GM18520 (cell line): ENCODE measurements around the gene BAZ2B.

ENCODE experiments used
- ATAC-seq: cut with Tn5 transposase; IDR thresholded peaks from one replicate; pipeline ENCODE4 v1.9.1; 2021; ENCODE audit not compliant: unreplicated experiment

The BAZ2B gene

DNA sequence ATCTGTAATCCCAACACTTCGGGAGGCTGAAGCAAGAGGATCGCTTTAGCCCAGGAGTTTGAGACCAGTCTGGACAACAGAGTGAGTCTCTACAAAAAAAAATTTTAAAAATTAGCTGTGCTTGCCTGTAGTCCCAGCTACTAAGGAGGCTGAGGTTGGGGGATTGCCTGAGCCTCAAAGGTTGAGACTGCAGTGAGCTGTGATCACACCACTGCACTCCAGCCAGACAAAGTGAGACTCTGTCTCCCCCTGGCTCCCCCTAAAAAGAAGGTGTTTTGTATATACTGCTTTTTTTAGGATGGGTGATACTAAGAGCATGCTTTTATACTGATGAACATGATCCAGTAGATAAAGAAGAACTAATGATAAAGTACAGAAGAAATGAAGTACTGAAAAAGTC lies 145.0 kb downstream of the BAZ2B start:
- no peak for ATAC-seq

DNA sequence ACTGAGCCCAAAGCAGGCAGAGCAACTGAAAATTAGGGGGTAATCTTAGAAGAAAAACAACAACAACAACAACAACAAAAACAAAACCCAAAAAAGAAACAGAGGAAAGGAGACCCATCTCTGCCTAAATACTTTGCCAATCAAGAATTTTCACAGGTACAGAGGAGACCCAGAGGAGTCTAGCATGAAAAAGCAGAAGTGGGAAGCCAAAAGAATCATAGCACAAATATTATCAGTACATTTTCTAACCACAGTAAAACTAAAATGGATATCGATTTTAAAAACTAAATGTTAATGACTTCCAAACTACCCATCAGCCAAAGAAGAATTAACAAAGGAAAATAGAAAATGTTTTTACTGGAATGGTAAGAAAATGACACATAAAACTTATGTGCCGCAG lies 148.1 kb downstream of the BAZ2B start:
- no peak for ATAC-seq

DNA sequence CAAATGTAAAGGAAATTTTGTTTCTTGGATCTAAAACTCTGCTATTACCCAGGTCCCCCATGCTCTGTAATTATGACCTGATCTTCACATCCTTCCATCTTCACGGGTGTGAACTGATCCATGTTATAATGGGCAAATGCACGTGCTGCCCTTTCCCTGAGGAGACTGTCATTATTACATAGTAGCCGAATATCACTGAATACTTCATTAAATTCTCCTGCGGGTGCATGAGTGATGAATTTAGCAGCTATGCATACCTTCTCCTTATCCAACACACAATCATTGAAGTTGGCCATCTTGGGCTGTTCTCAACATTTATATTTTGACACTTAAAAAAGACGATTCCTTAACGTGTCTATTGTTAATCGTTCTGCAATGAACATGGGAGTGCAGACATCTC lies 153.4 kb downstream of the BAZ2B start:
- no peak for ATAC-seq

DNA sequence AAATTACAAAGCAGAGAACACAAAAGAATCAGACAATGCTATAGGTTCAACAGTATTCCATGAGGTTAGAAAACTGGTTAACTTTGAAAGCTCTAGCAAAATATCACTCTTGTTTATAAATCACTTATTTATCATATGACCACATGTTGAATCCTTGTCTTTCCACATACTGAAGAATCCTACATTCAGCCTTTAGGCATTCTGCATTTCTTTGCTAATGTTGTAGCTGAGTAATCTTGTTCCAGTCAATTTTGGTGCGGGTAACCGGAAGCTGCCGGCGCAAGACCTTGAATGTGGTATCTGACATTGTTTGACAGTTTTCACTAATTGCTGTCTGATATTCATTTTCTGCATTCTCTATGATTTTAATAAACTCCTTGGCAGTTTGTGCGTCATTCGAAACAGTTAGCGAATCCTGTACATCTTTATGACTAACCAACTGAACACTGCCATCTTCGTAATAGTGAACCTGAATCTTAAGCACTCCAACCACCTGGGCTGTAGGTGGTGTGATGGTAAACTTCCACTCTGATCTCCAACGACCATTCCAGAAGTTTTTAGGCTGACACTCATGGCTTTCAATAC lies 154.1 kb downstream of the BAZ2B start:
- ATAC-seq, result no peak

DNA sequence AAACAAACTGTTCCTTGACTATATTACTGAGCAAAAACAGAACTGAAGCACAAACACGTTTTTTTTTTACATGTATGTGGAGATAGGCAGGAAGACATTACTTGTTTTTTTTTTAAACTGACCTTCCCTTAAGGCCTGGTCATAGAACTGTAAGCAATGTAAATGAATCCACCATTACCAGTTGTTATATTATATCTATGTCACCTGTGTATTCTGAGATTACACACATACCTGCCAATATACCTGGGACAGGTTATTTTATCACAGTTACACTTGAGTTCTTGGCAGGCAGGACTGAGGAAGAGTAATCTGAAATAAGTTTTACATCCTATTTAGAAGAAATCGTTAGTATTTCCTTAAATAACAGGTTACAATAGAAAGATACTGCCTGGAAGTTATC lies 155.3 kb downstream of the BAZ2B start:
- no peak for ATAC-seq

DNA sequence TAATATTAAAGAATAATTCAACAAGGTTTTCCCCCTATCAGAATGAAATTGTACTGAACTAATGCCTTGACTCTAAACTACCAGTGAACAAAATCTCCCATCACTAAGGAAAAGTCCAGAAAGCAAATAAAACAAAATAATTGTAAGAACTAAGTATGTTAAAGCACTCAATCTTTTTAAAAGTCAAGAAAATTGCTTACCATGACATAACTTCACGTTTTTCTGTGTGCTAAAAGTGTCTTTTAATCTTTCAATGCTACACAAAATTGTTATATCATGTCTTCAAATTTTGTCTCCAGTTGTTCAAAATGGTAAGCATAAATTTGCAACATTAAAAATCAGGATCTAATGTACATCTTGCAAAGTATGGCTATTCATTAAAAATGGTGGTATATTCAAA lies 156.1 kb downstream of the BAZ2B start:
- no peak for ATAC-seq

DNA sequence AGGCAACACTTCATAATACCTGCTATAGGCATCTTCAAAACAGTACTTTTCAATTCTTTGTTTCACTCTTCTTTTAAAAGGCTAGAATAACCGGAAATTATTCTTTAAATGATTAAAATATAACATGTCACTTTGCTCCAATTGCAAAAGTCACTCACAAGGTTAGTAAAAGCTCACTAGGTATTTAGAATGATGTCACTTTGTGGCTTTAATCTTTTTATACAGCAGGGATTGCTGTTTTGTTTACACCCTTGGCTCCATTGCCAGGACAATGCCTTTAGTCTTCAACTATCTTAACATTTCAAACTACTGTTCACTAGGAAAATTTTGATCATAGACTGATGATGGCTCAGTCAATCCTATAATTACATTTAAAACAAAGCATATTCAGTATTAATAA lies 157.1 kb downstream of the BAZ2B start:
- no peak for ATAC-seq

DNA sequence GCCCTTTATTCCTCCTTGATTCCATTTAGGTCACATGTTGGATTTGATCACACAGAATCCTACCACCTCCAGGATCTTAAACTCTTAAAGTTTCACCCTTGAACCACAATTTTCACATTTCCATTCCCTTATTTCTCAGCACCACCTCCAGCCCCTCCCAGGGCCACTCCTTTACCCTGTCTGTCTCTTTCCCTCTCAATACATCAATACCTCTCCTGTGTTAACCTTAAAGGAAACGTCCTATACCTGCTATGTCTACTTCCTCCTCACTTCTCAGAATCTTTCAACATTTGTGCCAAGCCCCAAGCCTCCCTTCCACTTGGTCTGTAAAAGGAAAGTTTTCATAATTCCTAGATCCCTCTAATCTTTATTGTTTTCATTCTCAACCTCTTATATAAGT lies 158.8 kb downstream of the BAZ2B start:
- ATAC-seq, result no peak

DNA sequence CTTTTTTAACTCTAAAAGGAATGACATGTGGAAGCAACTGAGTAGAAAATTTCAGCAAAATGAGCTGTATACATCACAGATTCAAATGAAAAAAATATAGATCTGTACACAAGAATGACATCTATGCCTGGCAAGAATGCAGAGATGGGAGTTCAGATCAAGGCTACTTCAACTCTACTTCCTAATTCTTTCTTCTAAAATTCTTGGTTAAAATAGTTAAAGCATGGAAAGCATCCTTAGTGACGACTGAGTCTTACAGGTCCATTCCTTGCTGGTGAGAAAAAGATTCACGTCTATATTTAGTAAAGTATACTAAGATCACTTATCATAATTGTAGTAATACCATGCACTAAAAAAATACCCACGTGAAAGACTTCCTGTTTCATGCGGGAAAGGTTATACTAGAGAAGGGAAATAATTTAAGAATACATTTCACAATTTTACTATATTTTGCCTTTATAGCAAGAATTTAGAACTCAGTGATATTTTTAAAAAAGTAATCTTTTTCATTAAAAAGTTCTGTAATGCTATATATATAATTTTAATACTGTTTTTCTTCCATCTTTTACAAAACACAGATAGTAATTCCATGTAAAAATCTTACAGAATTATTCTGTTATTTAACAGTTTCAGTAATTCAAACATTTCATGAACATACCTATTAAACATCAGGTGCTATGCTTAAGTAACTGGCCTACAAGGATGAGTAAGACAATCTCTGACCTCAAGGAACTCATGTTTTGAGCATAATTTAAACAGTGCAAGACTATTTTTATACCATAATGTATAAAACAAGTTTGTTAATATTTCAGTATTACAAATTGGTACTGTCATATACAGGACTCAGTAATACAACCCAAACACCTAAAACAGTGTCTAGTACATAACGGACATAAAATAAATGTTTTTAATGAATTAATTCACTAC lies 159.6 kb downstream of the BAZ2B start:
- no peak for ATAC-seq

DNA sequence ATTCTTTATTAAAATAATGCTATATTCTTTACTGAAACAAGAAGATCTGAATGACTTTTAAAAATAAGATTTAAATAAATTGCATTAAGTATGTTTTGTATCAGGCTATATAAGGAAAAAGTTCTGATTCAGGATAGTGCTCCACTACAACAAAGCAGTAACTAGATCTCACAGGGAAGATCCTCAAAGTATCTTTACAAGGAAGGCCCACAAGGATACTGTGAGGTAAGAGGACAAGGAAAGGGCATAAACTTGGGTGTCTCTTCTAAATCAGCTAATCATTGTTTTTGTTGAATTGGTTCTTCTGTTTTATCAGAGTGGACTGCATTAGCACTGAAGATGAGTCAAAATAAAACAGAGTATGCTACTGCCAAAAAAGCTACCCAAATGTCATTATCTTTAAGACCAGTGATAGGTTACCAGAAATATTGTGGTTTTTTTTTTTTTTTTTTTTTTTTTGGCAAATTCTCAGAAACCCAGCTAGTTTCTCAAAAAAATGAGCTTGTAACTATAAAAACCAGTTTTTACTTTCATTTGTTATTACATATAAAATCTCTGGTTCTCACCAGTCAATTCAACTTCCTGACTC lies 160.9 kb downstream of the BAZ2B start:
- ATAC-seq, result no peak

DNA sequence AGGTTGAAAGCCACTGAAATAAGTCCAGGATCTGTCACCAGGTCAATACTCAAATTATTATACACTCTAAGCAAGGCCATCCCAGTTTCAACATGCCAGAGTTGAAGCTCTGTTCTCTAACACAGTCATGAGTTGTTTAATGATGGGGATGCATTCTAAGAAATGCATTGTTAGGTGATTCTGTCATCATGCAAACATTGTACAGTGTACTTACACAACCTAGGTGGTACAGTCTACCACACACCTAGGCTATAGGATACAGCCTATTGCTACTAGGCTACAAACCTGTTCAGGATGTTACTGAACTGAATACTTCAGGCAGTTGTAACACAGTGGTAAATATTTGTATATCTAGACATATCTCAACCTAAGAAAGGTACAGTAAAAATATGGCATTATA lies 162.2 kb downstream of the BAZ2B start:
- no peak for ATAC-seq

DNA sequence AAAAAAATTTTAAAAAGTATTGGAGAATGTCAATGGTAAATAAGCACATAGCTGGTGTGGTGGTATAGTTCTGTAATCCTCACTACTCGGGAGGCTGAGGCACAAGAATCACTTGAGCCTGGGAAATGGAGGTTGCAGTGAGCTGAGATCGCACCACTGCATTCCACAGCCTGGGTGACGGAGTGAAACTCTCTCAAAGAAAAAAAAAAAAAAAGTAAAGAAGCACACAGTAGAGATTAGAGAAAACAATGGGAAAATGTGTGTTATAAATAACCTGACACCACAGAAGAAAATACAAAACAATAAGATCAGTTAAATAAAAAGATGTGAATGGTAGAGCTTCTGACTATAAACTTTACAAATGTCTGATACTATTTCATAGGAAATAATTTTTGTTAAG lies 166.2 kb downstream of the BAZ2B start:
- no peak for ATAC-seq

DNA sequence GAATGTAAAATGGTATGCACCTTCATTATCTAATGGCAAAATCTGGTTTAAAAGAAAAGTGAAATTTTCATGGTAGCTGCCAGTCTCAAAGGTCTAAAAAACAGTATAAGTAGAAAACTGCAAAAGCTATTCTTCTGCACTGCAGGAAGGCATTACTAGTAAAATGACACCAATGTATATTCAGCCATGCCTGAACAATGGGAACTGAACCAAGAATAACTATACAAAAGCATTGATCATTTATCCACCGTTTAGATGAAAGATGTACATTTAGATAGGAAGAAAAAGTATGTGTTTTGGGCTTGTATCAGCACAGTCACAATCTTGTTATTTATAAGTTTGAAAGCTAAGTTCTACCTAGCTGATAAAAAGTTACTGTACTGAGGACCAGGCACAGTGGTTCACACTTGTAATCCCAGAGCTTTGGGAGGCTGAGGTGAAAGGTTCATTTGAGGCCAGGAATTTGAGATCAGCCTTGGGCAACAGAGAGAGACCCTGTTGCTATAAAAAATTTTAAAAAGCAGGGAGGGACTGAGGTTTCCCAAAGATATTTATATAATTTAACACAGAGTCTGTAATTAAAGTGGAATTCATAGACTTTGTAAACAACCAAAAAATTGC lies 166.7 kb downstream of the BAZ2B start:
- no peak for ATAC-seq

DNA sequence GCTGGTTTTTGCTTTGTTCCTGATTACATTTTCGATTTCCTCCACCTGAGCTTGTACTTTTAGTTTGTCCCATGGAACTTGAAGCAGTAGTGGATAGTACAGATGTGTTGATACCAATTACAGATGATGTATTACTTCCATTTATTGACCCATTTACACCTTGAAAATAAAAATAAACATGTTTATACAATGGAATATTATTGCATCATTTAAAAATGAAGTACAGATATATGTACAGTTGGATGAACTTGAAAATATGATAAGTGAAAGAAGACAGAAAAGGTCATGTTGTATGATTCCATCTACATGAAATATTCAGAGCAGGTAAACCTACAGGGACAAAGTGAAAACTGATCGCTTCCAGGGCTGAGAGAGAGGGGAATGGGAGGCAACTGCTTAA lies 169.5 kb downstream of the BAZ2B start:
- no peak for ATAC-seq

DNA sequence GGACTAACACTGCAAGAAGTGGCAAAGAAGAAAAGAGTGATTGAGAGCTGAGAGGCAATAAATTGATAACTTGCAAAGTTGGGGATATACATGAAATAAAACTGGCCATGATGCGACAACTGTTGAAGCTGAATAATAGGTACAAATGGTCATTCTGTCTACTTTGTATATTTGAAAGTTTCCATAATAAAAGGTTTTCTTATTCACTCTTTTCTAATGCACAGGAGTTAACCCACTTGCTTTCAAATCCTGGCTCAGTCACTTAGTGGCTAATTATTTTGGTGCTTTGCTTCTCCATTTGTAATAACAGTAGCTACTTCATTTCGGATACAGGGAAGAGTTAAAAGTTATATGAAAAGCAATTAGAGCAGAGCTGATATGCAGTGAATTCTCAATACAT lies 170.1 kb downstream of the BAZ2B start:
- ATAC-seq, result no peak

DNA sequence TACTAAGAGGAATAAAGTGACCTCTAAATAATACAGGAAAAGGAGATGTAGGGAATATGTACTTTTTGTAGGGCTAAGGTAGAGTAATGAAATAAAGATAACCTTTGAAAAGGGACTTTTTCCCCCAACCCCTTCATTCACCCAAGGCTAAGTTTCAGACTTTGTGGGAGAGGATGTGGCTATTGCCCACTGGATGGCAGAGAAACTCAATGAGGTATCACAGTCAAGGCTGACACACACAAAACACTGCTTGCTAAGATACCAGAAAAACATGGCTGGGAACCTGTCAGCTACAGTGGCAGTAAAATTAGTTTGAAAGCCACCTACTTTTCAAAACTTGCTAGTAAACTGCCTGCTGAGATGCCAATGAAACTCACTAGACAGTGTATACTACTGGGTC lies 171.0 kb downstream of the BAZ2B start:
- no peak for ATAC-seq

DNA sequence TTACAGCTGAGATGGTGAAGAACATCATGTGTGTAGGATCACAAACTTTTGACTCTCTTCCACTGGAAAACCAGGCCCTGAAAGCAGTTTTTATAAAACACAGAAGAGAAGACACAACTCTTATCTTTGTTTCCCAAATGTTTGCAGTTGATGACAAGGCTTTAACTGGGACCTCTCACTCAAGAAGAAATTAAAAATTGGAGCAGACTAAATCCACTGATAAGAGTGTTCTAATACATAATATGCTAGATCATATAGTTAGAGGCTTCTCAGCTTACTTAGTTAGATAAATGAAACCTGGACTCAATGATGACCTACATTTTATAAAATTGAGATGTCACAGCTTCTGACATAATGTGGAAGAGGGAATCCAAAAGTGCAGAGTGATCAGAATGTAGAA lies 171.6 kb downstream of the BAZ2B start:
- ATAC-seq, result no peak

DNA sequence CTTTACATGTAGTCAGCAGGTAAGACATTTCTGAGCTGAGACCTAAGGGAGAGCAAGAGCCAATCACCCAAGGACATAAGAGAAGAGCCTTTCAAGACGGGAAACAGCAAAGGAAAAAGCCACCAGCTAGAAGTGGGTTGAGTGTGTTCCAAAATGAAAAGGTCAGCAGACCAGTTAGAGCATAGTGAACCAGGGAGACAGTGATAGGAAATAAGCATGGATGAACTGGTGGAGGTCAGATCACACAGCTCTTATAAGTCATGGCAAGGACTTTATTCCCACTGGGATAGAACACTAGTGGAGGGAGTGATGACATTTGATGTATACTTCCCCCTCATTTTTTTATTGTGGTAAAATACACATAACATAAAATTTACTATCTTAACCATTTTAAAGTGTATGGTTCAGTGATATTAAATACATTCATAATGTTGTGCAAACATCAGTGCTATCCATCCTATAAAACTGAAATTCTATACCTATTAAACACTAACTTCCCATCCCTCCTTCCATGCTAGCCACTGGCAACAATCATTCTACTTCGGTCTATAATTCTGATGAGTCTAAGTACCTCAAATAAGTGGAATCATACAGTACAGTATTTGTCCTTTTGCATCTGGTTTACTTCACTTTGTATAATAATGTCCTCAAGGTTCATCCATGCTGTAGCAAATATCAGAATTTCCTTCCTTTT lies 174.0 kb downstream of the BAZ2B start:
- no peak for ATAC-seq

DNA sequence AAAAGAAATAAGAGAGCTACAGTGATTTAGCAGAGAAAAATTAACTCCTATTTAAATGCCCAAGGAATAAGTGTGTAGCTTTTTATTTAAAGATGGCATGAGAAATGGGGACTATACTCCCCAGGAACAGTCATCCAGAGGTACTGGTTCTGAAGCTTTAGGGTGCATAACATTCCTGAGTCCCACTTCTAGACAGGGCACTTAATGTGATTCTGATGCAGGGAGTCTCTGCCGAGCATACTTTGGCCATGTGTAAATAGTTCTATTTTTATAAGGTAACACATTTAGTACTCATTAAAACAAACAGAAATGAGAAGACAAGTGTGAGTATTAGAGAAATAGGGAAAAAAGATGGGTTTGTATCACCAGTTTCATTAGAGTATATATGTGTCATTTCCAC lies 175.2 kb downstream of the BAZ2B start:
- ATAC-seq, result no peak

DNA sequence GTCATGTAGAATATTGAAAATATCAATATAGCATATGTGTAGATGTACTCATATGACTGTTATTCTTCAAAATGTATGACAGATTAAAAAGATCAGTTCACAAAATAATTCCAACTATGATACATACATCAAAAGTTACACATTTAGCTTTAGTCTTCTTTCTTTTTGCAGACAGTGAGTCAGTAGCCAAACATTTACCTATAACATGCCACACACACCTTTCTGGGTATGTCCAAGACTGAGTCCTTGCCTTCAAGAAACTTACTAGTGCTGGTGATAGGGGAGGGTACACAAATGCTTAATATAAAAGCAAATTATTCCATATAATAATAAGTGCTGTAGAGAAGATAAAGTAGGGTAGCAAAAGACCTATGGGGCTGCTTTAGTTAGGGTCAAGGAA lies 176.9 kb downstream of the BAZ2B start:
- no peak for ATAC-seq

DNA sequence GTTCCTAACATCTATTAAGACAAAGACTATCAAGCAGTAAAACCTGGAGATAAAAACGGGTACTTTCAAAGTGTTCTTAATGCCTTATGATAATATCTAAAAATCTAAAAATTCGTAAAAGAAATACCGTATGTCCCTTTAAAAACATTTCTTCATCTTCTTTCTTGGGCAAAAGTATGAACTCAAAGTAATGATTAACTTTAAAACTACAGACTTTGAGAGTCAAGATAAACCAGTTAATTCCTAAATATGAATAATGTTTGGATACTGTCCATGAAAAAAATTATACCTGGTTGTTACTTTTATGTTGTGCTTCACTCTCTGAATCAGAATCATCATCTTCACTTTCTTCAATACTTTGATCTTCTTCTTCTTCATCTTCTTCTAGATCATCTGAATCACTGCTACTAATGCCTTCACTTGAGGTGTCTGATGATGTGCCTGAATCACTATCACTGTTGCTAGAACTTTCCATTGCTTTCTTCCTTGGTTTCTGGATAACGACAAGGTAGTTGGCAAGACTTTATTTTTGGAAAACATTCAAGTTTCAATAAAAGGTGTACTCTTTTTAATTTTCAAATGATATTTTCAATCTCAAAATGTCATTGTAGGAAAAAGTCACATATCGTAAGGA lies 177.5 kb downstream of the BAZ2B start:
- no peak for ATAC-seq
